Breast epithelium (tissue), 3 donors: ENCODE results near the gene STRADA.

ENCODE experiments used
- CTCF ChIP-seq, 3 donors: fragments of 450-650 bp; IDR thresholded peaks; one replicate each; pipeline ENCODE4 v1.5.1; 2016 to 2017; ENCODE audit warnings: antibody characterized with exemption in 3 of 3, mild to moderate bottlenecking in 3 of 3, moderate library complexity in 3 of 3
- POLR2A ChIP-seq: fragments of 450-650 bp; IDR thresholded peaks from one replicate; pipeline ENCODE4 v1.6.1; 2016; ENCODE audit warnings: antibody characterized with exemption, mild to moderate bottlenecking, moderate library complexity

- TF ChIP-seq POLR2A (no peak), CTCF (IDR thresholded peaks at IDR 0.05) (no peak)
These were observed 38.9 kb upstream of the STRADA start for GRCh38 chr17:63780507-63780906.
